Loucy (cell line): ENCODE results near the gene TPBG.

Source experiments
- H2AFZ ChIP-seq: fragments of 200-600 bp; sonication (generic); 2 replicates; pipeline ENCODE4 v1.6.0; 2016; ENCODE audit warnings: antibody characterized with exemption, mild to moderate bottlenecking, low read length, moderate library complexity
- H3F3A ChIP-seq: fragments of 200-600 bp; 2 replicates; pipeline ENCODE4 v1.6.0; 2016; ENCODE audit warnings: antibody characterized with exemption, low read depth, mild to moderate bottlenecking
- H3K27me3 ChIP-seq: fragments of 200-600 bp; sonication (generic); 2 replicates; pipeline ENCODE4 v1.6.1; 2014; ENCODE audit warnings: low read length, mild to moderate bottlenecking; ENCODE audit not compliant: insufficient read depth, poor library complexity, severe bottlenecking
- H3K36me3 ChIP-seq: fragments of 200-600 bp; sonication (generic); 2 replicates; pipeline ENCODE4 v1.6.1; 2016; ENCODE audit warnings: low read length; ENCODE audit not compliant: insufficient read depth
- H3K4me1 ChIP-seq: fragments of 200-600 bp; sonication (generic); 2 replicates; pipeline ENCODE4 v1.5.1; 2014; ENCODE audit warnings: low read length, mild to moderate bottlenecking; ENCODE audit not compliant: insufficient read depth, poor library complexity, severe bottlenecking
- H3K4me2 ChIP-seq: fragments of 200-600 bp; sonication (generic); 2 replicates; pipeline ENCODE4 v1.6.0; 2014; ENCODE audit warnings: antibody characterized with exemption, low read length, low read depth, mild to moderate bottlenecking; ENCODE audit not compliant: poor library complexity, severe bottlenecking
- H3K4me3 ChIP-seq: fragments of 200-600 bp; sonication (generic); 2 replicates; pipeline ENCODE4 v1.5.1; 2014; ENCODE audit warnings: low read length, mild to moderate bottlenecking, mixed read lengths; ENCODE audit not compliant: poor library complexity, severe bottlenecking
- H3K79me2 ChIP-seq: fragments of 200-600 bp; sonication (generic); 2 replicates; pipeline ENCODE4 v1.6.1; 2014; ENCODE audit warnings: low read length; ENCODE audit not compliant: insufficient read depth
- H3K9ac ChIP-seq: fragments of 200-600 bp; sonication (generic); 2 replicates; pipeline ENCODE4 v1.6.0; 2014; ENCODE audit warnings: mild to moderate bottlenecking, low read depth, low read length, moderate library complexity; ENCODE audit not compliant: poor library complexity, severe bottlenecking
- H3K9me2 ChIP-seq: fragments of 200-600 bp; sonication (generic); replicated peaks from 2 replicates; pipeline ENCODE4 v1.6.1; 2016; ENCODE audit warnings: low read depth, low read length, mixed read lengths
- H3K9me3 ChIP-seq: fragments of 200-600 bp; sonication (generic); 2 replicates; pipeline ENCODE4 v1.6.1; 2014; ENCODE audit warnings: mild to moderate bottlenecking, antibody characterized with exemption, low read length, low read depth; ENCODE audit not compliant: insufficient read depth
- H4K20me1 ChIP-seq: fragments of 200-600 bp; sonication (generic); 2 replicates; pipeline ENCODE4 v1.6.0; 2014; ENCODE audit warnings: antibody characterized with exemption, low read length, mild to moderate bottlenecking; ENCODE audit not compliant: insufficient read depth, poor library complexity, severe bottlenecking
- CTCF ChIP-seq: fragments of 200-600 bp; sonication (generic); conservative IDR thresholded peaks from 2 replicates; pipeline ENCODE4 v1.5.1; 2014; ENCODE audit warnings: mild to moderate bottlenecking, antibody characterized with exemption, low read length
- EZH2phosphoT487 ChIP-seq: fragments of 200-600 bp; IDR thresholded peaks from 2 replicates; pipeline ENCODE4 v1.6.1; 2018; ENCODE audit warnings: antibody characterized with exemption, mild to moderate bottlenecking, moderate library complexity, borderline replicate concordance

Gene TPBG

GRCh38 chr6:82372656-82373055, 9.0 kb downstream of the TPBG start:
- Histone ChIP-seq H4K20me1 (no peaks in the 10 kb centered on the region), H2AFZ (no peak overlapping the region), H3K79me2 (no peaks in the 10 kb centered on the region), H3K36me3 (no peaks in the 10 kb centered on the region), H3K27me3 (no peaks in the 10 kb centered on the region), H3K4me2 (no peak overlapping the region), H3K9me3 (no peaks in the 10 kb centered on the region), H3K4me3 (no peak overlapping the region), H3K9me2 (no peaks in the 10 kb centered on the region), H3K4me1 (no peaks in the 10 kb centered on the region), H3K9ac (no peak overlapping the region), H3F3A (no peaks in the 10 kb centered on the region)
- TF ChIP-seq EZH2phosphoT487 (no peak), CTCF (no peak)

- no peaks in the 10 kb centered on the region for H3K4me1 ChIP-seq
- H3K4me2 ChIP-seq: no peak overlapping the region
- no peak overlapping the region for H3K9ac ChIP-seq
- H3K79me2 ChIP-seq: no peaks in the 10 kb centered on the region
- H2AFZ ChIP-seq: no peak overlapping the region
- no peaks in the 10 kb centered on the region for H3K36me3 ChIP-seq
- H3K9me2 ChIP-seq: no peaks in the 10 kb centered on the region
- H3K4me3 ChIP-seq: no peak overlapping the region
- H3F3A ChIP-seq: no peaks in the 10 kb centered on the region
- H3K9me3 ChIP-seq: no peaks in the 10 kb centered on the region
- H3K27me3 ChIP-seq: no peaks in the 10 kb centered on the region
- no peaks in the 10 kb centered on the region for H4K20me1 ChIP-seq
- no peak for TF ChIP-seq EZH2phosphoT487
- TF ChIP-seq CTCF: no peak
Observed at GRCh38 chr6:82374516-82374915, 10.9 kb downstream of the TPBG start.

DNA sequence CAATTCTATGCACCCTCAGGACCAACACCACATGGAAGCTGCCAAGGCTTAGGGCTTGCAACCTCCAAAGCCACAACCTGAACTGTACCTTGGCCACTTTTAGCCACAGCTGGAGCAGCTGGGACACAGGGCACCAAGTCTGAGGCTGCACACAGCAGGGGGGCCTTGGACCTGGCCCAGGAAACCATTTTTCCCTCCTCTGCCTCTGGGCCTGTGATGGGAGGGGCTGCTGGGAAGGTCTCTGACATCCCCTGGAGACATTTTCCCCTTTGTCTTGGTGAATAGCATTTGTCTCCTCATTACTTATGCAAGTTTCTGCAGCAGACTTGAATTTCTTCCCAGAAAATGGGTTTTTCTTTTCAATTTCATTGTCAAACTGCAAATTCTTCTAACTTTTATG, 13.0 kb downstream of the TPBG start:
- no peak overlapping the region for H3K4me2 ChIP-seq
- H3K9me2 ChIP-seq: no peaks in the 10 kb centered on the region
- H3K4me3 ChIP-seq: no peak overlapping the region
- H3K27me3 ChIP-seq: no peaks in the 10 kb centered on the region
- H3K36me3 ChIP-seq: no peaks in the 10 kb centered on the region
- no peaks in the 10 kb centered on the region for H3K79me2 ChIP-seq
- H3F3A ChIP-seq: no peaks in the 10 kb centered on the region
- H4K20me1 ChIP-seq: no peaks in the 10 kb centered on the region
- TF ChIP-seq EZH2phosphoT487: no peak
- TF ChIP-seq CTCF: no peak
- H2AFZ ChIP-seq: no peak overlapping the region
- H3K9me3 ChIP-seq: no peaks in the 10 kb centered on the region
- H3K4me1 ChIP-seq: no peaks in the 10 kb centered on the region
- no peak overlapping the region for H3K9ac ChIP-seq
